MCF 10A (cell line): Measurements from ENCODE around the gene GDPD5. TPM values are rescaled to one million over a fixed set of nuclear protein-coding genes. Genes with fewer than 3 reads are reported as not detected.

Experiments used
- BruUV-seq: library from RNA; stranded (reverse); fragments of 400-500 nt; replicated peaks from 2 replicates; lab custom pipeline; 2021; lab: Mats Ljungman, UMichigan
- CTCF ChIA-PET: fragments of 300-600 bp; sonication (Branson Sonifier 250); formaldehyde crosslinking; extraction: SDS; loops from one replicate; lab custom pipeline; 2021; ENCODE audit warnings: antibody characterized with exemption, inconsistent platforms; lab: Yijun Ruan, JAX
- POLR2A ChIA-PET: fragments of 300-600, 350-650 bp; sonication (Branson Sonifier 250); formaldehyde crosslinking; extraction: SDS; loops from one replicate; lab custom pipeline; 2020; ENCODE audit warnings: antibody characterized with exemption, inconsistent platforms; lab: Yijun Ruan, JAX
- DNase-seq: peaks from one replicate; pipeline ENCODE4 v3.0.0-alpha.2; 2018; ENCODE audit not compliant: unreplicated experiment
- H3K27ac Mint-ChIP-seq: one replicate; pipeline ENCODE4 v1.8.0; 2022; ENCODE audit warnings: mild to moderate bottlenecking, low read depth, mixed read lengths; ENCODE audit not compliant: unreplicated experiment
- H3K27me3 Mint-ChIP-seq: one replicate; pipeline ENCODE4 v1.8.0; 2022; ENCODE audit warnings: mixed read lengths; ENCODE audit not compliant: insufficient read depth, unreplicated experiment
- H3K36me3 Mint-ChIP-seq: one replicate; pipeline ENCODE4 v1.8.0; 2022; ENCODE audit warnings: mild to moderate bottlenecking, moderate library complexity, mixed read lengths; ENCODE audit not compliant: insufficient read depth, unreplicated experiment
- H3K4me1 Mint-ChIP-seq: one replicate; pipeline ENCODE4 v1.8.0; 2022; ENCODE audit warnings: mixed read lengths; ENCODE audit not compliant: insufficient read depth, unreplicated experiment
- H3K4me3 Mint-ChIP-seq: one replicate; pipeline ENCODE4 v1.8.0; 2022; ENCODE audit warnings: mild to moderate bottlenecking, moderate library complexity, mixed read lengths; ENCODE audit not compliant: unreplicated experiment
- H3K9me3 Mint-ChIP-seq: one replicate; pipeline ENCODE4 v1.8.0; 2022; ENCODE audit warnings: mixed read lengths; ENCODE audit not compliant: unreplicated experiment
- CTCF ChIP-seq: fragments of 200-600 bp; IDR thresholded peaks from one replicate; pipeline ENCODE4 v1.8.0; 2022; ENCODE audit warnings: antibody characterized with exemption, mild to moderate bottlenecking; ENCODE audit not compliant: unreplicated experiment
- intact Hi-C: fragments of 100-400 bp; cut with micrococcal nuclease; formaldehyde crosslinking; loops from 2 replicates; pipeline ENCODE4 v1.14.1; 2022
- total RNA-seq: library from RNA; stranded (reverse); gene quantifications from 2 replicates; pipeline ENCODE4 v1.2.3, GENCODE V29; 2022

GDPD5 gene
- total RNA-seq, 1 experiment from 2014 or later: 5.6 TPM

- BruUV-seq: no TSS peak
- H3K36me3 Mint-ChIP-seq: peaks cover 46% of the 10 kb centered on the region
- H3K27me3 Mint-ChIP-seq: no peaks in the 10 kb centered on the region
- intact Hi-C loops: no loop called here
- H3K4me3 Mint-ChIP-seq: peak overlapping the region; percentile 95
- DNase-seq: no peak
- CTCF ChIA-PET: interaction anchor here (0.6 to 2.6 kb wide), 6 partner anchors 9 to 1843 kb away, joined by 3 to 19 read pairs (median 5); no protein-coding TSS in a partner anchor
- POLR2A ChIA-PET: interaction anchor here (0.6 to 3.2 kb wide), 6 partner anchors 9 to 461 kb away, joined by 3 to 15 read pairs (median 8); partner anchors contain the start of gene SERPINH1
- TF ChIP-seq CTCF: no peak
- peak overlapping the region; percentile 99 for H3K27ac Mint-ChIP-seq
- H3K4me1 Mint-ChIP-seq: peaks cover 25% of the 10 kb centered on the region
- H3K9me3 Mint-ChIP-seq: no peaks in the 10 kb centered on the region
These were observed 126.8 kb downstream of the GDPD5 start for GRCh38 chr11:75398906-75399305.

DNA sequence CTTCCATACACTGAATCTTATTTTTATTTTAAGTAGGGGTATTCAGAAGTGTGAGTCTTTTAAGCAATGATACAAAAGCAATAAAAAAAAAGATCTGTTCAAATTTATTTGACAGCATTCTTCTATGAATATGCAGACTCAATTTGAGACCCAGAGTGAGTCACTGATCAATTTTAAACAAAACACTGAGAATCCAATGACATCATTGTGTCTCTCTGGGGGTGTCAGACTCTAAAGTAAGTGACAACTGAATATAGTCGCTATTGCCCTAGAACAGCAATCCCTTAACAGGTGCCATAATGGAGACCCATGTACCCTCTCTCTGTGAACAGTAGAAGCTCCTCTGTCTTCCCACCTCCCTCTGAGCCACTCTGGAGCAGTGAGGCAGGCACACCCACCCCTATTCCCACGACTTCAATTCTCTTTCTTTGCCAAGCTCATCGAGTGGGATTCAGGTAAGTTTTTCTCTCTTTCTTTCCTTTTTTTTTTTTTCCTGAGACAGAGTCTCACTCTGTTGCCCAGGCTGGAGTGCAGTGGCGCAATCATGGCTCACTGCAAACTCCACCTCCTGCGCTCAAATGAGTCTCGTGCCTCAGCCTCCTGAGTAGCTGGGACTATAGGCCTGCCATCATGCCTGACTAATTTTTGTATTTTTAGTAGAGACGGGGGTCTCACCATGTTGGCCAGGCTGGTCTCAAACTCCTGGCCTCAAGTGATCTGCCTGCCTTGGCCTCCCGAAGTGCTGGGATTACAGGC lies 131.5 kb downstream of the GDPD5 start:
- intact Hi-C loops: no loop called here
- H3K27ac Mint-ChIP-seq: no peak overlapping the region
- ChIA-PET CTCF (interaction anchor here (0.8 kb wide), 1 partner anchor 136 kb away, joined by 3 read pairs; no protein-coding TSS in a partner anchor), POLR2A (no interaction called here)
- H3K9me3 Mint-ChIP-seq: no peaks in the 10 kb centered on the region
- H3K4me1 Mint-ChIP-seq: no peaks in the 10 kb centered on the region
- no TSS peak for BruUV-seq
- no peak overlapping the region for H3K4me3 Mint-ChIP-seq
- H3K27me3 Mint-ChIP-seq: no peaks in the 10 kb centered on the region
- no peak for TF ChIP-seq CTCF
- H3K36me3 Mint-ChIP-seq: peaks cover 3% of the 10 kb centered on the region
- no peak for DNase-seq

GRCh38 chr11:75389925-75390324 lies 135.8 kb downstream of the GDPD5 start:
- DNase-seq: no peak
- Mint-ChIP-seq H3K36me3 (no peaks in the 10 kb centered on the region), H3K27me3 (no peaks in the 10 kb centered on the region), H3K9me3 (no peaks in the 10 kb centered on the region), H3K27ac (no peak overlapping the region), H3K4me1 (no peaks in the 10 kb centered on the region), H3K4me3 (no peak overlapping the region)
- no TSS peak for BruUV-seq
- intact Hi-C loops: loop anchor here (2.0 kb wide), 1 partner anchor 55 kb away; no protein-coding TSS in a partner anchor
- TF ChIP-seq CTCF: no peak
- ChIA-PET CTCF (interaction anchor here (0.6 to 13.7 kb wide), 12 partner anchors 8 to 431 kb away, joined by 3 to 453 read pairs (median 14); no protein-coding TSS in a partner anchor), POLR2A (interaction anchor here (1.6 to 3.3 kb wide), 2 partner anchors 11 to 110 kb away, joined by 6 to 15 read pairs; no protein-coding TSS in a partner anchor)

- Mint-ChIP-seq H3K4me3 (no peak overlapping the region), H3K27me3 (no peaks in the 10 kb centered on the region), H3K9me3 (no peaks in the 10 kb centered on the region), H3K4me1 (peaks cover 4% of the 10 kb centered on the region), H3K27ac (no peak overlapping the region), H3K36me3 (no peaks in the 10 kb centered on the region)
- intact Hi-C loops: loop anchor here (2.0 kb wide), 1 partner anchor 56 kb away; no protein-coding TSS in a partner anchor
- CTCF ChIA-PET: interaction anchor here (0.6 to 13.7 kb wide), 30 partner anchors 8 to 448 kb away, joined by 3 to 453 read pairs (median 6); no protein-coding TSS in a partner anchor
- TF ChIP-seq CTCF: no peak
- DNase-seq: no peak
- BruUV-seq: no TSS peak
- POLR2A ChIA-PET: interaction anchor here (1.6 to 3.3 kb wide), 2 partner anchors 11 to 109 kb away, joined by 6 to 15 read pairs; no protein-coding TSS in a partner anchor
These were observed 136.5 kb downstream of the GDPD5 start for GRCh38 chr11:75389276-75389605.
